IMR-90 (cell line): Measurements from ENCODE around the gene IL36A. TPM values are rescaled to one million over a fixed set of nuclear protein-coding genes. Genes with fewer than 3 reads are reported as not detected.

Experiments used
- ATAC-seq: fragments of 200-7000 bp; cut with Tn5 transposase; 2 replicates; pipeline ENCODE4 v1.9.1; 2020; ENCODE audit warnings: low read depth, mild to moderate bottlenecking, moderate library complexity
- BruUV-seq: library from RNA; stranded (reverse); fragments of 400-500 nt; replicated peaks from 2 replicates; lab custom pipeline; 2021; lab: Mats Ljungman, UMichigan
- CTCF ChIA-PET: fragments of 300-600 bp; formaldehyde crosslinking; extraction: SDS; loops from one replicate; lab custom pipeline; 2021; ENCODE audit warnings: antibody characterized with exemption; lab: Yijun Ruan, JAX
- POLR2A ChIA-PET: fragments of 300-600 bp; sonication (Branson Sonifier 250); formaldehyde crosslinking; loops from one replicate; lab custom pipeline; 2022; ENCODE audit warnings: antibody characterized with exemption; ENCODE audit not compliant: unreplicated experiment; lab: Charles Lee
- DNase-seq: peaks from one replicate; pipeline ENCODE4 v3.0.0; 2013
- H2AFZ ChIP-seq: replicated peaks from 2 replicates; pipeline ENCODE3; 2013; ENCODE audit warnings: low read length, mild to moderate bottlenecking; ENCODE audit not compliant: poor library complexity
- H2AK5ac ChIP-seq: 2 replicates; pipeline ENCODE4 v1.6.1; 2013; ENCODE audit warnings: low read depth, low read length, inconsistent platforms
- H2AK9ac ChIP-seq: replicated peaks from 2 replicates; pipeline ENCODE3; 2013; ENCODE audit warnings: mild to moderate bottlenecking, low read depth, low read length, moderate library complexity; ENCODE audit not compliant: poor library complexity
- H2BK120ac ChIP-seq: 2 replicates; pipeline ENCODE4 v1.6.1; 2013; ENCODE audit warnings: low read depth, low read length, inconsistent platforms
- H2BK15ac ChIP-seq: 3 replicates; pipeline ENCODE4 v1.6.1; 2013; ENCODE audit warnings: low read depth, low read length, inconsistent platforms
- H2BK20ac ChIP-seq: 2 replicates; pipeline ENCODE4 v1.6.1; 2013; ENCODE audit warnings: low read depth, mild to moderate bottlenecking, inconsistent platforms, low read length, moderate library complexity
- H2BK5ac ChIP-seq: 2 replicates; pipeline ENCODE4 v1.6.1; 2013; ENCODE audit warnings: mild to moderate bottlenecking, low read depth, low read length, inconsistent platforms; ENCODE audit not compliant: poor library complexity, severe bottlenecking
- H3K14ac ChIP-seq: replicated peaks from 2 replicates; pipeline ENCODE4 v1.6.1; 2013; ENCODE audit warnings: low read depth, low read length, inconsistent platforms
- H3K18ac ChIP-seq: 2 replicates; pipeline ENCODE4 v1.6.1; 2013; ENCODE audit warnings: low read depth, low read length, control low read depth
- H3K23ac ChIP-seq: 2 replicates; pipeline ENCODE4 v1.6.1; 2013; ENCODE audit warnings: low read depth, low read length, inconsistent platforms
- H3K27ac ChIP-seq: 2 replicates; pipeline ENCODE4 v1.5.1; 2013; ENCODE audit warnings: mild to moderate bottlenecking, control low read depth, low read length; ENCODE audit not compliant: insufficient read depth
- H3K27me3 ChIP-seq: 2 replicates; pipeline ENCODE4 v1.6.1; 2013; ENCODE audit warnings: low read length; ENCODE audit not compliant: control insufficient read depth, insufficient read depth
- H3K36me3 ChIP-seq: 2 replicates; pipeline ENCODE4 v1.6.1; 2013; ENCODE audit warnings: low read length, mixed read lengths; ENCODE audit not compliant: control insufficient read depth, insufficient read depth
- H3K4ac ChIP-seq: 2 replicates; pipeline ENCODE4 v1.6.1; 2013; ENCODE audit warnings: low read depth, low read length, inconsistent platforms
- H3K4me1 ChIP-seq: 2 replicates; pipeline ENCODE4 v1.6.1; 2013; ENCODE audit warnings: low read length, mixed read lengths; ENCODE audit not compliant: control insufficient read depth, insufficient read depth
- H3K4me2 ChIP-seq: 2 replicates; pipeline ENCODE4 v1.6.1; 2013; ENCODE audit warnings: low read depth, mild to moderate bottlenecking, control low read depth, low read length, moderate library complexity
- H3K4me3 ChIP-seq: 2 replicates; pipeline ENCODE4 v1.5.1; 2013; ENCODE audit warnings: low read depth, mild to moderate bottlenecking, control low read depth, low read length, moderate library complexity; ENCODE audit not compliant: insufficient read depth
- H3K56ac ChIP-seq: 2 replicates; pipeline ENCODE4 v1.6.1; 2013; ENCODE audit warnings: low read length, inconsistent platforms; ENCODE audit not compliant: insufficient read depth; ENCODE audit errors: extremely low read depth
- H3K79me1 ChIP-seq, 2 experiments: 2 replicates each; pipeline ENCODE4 v1.6.1; 2013; ENCODE audit warnings: low read length in 2 of 2, inconsistent platforms in 1 of 2, low read depth in 1 of 2
- H3K9ac ChIP-seq: 2 replicates; pipeline ENCODE4 v1.6.1; 2013; ENCODE audit warnings: low read depth, low read length, control low read depth
- H3K9me1 ChIP-seq: 2 replicates; pipeline ENCODE4 v1.6.1; 2013; ENCODE audit warnings: low read length, inconsistent platforms; ENCODE audit not compliant: insufficient read depth
- H3K9me3 ChIP-seq: 2 replicates; pipeline ENCODE4 v1.6.1; 2013; ENCODE audit warnings: low read length; ENCODE audit not compliant: control insufficient read depth, insufficient read depth
- H4K20me1 ChIP-seq: 2 replicates; pipeline ENCODE4 v1.6.1; 2013; ENCODE audit warnings: low read length, inconsistent platforms; ENCODE audit not compliant: insufficient read depth
- H4K5ac ChIP-seq: 2 replicates; pipeline ENCODE4 v1.6.1; 2013; ENCODE audit warnings: mild to moderate bottlenecking, low read depth, low read length, control low read depth
- H4K8ac ChIP-seq, 2 experiments: 2 replicates each; pipeline ENCODE4 v1.6.1; 2013; ENCODE audit warnings: low read depth in 2 of 2, low read length in 2 of 2, control low read depth in 1 of 2, inconsistent platforms in 1 of 2
- H4K91ac ChIP-seq: 2 replicates; pipeline ENCODE4 v1.6.1; 2013; ENCODE audit warnings: low read depth, low read length, inconsistent platforms; ENCODE audit not compliant: insufficient read depth
- BHLHE40 ChIP-seq: fragments of 150-350 bp; IDR thresholded peaks from 2 replicates; pipeline ENCODE4 v1.6.1; 2016; ENCODE audit warnings: mild to moderate bottlenecking, low read depth, low read length
- CHD1 ChIP-seq: IDR thresholded peaks from 2 replicates; pipeline ENCODE4 v1.6.1; 2012; ENCODE audit warnings: low read depth, low read length, improper control_type of control experiment
- ELK1 ChIP-seq: fragments of 150-350 bp; IDR thresholded peaks from 2 replicates; pipeline ENCODE4 v1.6.1; 2016; ENCODE audit warnings: low read depth, mild to moderate bottlenecking, low read length, moderate library complexity, borderline replicate concordance
- FOS ChIP-seq: fragments of 150-350 bp; IDR thresholded peaks from 2 replicates; pipeline ENCODE4 v1.6.1; 2016; ENCODE audit warnings: low read depth, low read length
- MAFK ChIP-seq: IDR thresholded peaks from 2 replicates; pipeline ENCODE4 v1.6.1; 2012; ENCODE audit warnings: low read depth, low read length, improper control_type of control experiment
- MAZ ChIP-seq: IDR thresholded peaks from 2 replicates; pipeline ENCODE4 v1.6.1; 2012; ENCODE audit warnings: low read depth, mild to moderate bottlenecking, low read length, improper control_type of control experiment, moderate library complexity, borderline replicate concordance
- MXI1 ChIP-seq: IDR thresholded peaks from 2 replicates; pipeline ENCODE4 v1.6.1; 2012; ENCODE audit warnings: low read depth, mild to moderate bottlenecking, low read length, moderate library complexity, borderline replicate concordance
- NFE2L2 ChIP-seq: fragments of 150-350 bp; IDR thresholded peaks from 2 replicates; pipeline ENCODE4 v1.6.1; 2016; ENCODE audit warnings: low read depth, mild to moderate bottlenecking, low read length
- RAD21 ChIP-seq: IDR thresholded peaks from 2 replicates; pipeline ENCODE4 v1.6.1; 2012; ENCODE audit warnings: low read length, improper control_type of control experiment
- SMC3 ChIP-seq: fragments of 150-350 bp; IDR thresholded peaks from 2 replicates; pipeline ENCODE4 v1.6.1; 2016; ENCODE audit warnings: low read depth, mild to moderate bottlenecking, antibody characterized with exemption, low read length, moderate library complexity
- dilution Hi-C: fragments of 300-500 bp; cut with HindIII; formaldehyde crosslinking; loops from one replicate; pipeline ENCODE4 v1.14.3; 2018; ENCODE audit warnings: low sequenced_read_pairs; ENCODE audit not compliant: unreplicated experiment
- in situ Hi-C: fragments of 300-500 bp; cut with MboI; formaldehyde crosslinking; loops from 3 replicates; pipeline ENCODE4 v1.14.3; 2019; ENCODE audit warnings: low sequenced_read_pairs, inconsistent platforms, mixed read lengths
- intact Hi-C: fragments of 100-400 bp; cut with micrococcal nuclease; formaldehyde crosslinking; loops from 2 replicates; pipeline ENCODE4 v1.10.0; 2022
- polyA plus RNA-seq, 3 experiments: library from polyadenylated mRNA; depleted of rRNA; stranded (reverse); fragments of >200 nt; gene quantifications; 2 replicates each; pipeline ENCODE4 v1.2.3, GENCODE V29; 2012; ENCODE audit warnings: low replicate concordance in 1 of 3
- total RNA-seq: library from RNA; depleted of rRNA; stranded (reverse); fragments of >200 nt; gene quantifications from 2 replicates; pipeline ENCODE4 v1.2.3, GENCODE V29; 2012
- TF ChIP-seq, protein P1 (sequence below): fragments of 150-350 bp; IDR thresholded peaks from 2 replicates; pipeline ENCODE4 v1.6.1; 2017; ENCODE audit warnings: mild to moderate bottlenecking, antibody characterized with exemption, low read length, low read depth

Gene IL36A
- total and polyA plus RNA-seq, 2 of the 4 experiments (the other 2 are of a cell fraction): not detected

- Histone ChIP-seq H3K14ac (no peak overlapping the region), H3K27ac (no peak overlapping the region), H2BK5ac (no peak overlapping the region), H3K4me2 (no peak overlapping the region), H2AFZ (no peak overlapping the region), H3K23ac (no peak overlapping the region), H3K27me3 (0 out of 2 replicates have a peak, but pooled peaks cover 1% of the 10 kb centered on the region), H4K8ac (no peak overlapping the region), H3K4ac (no peak overlapping the region), H3K9ac (no peak overlapping the region), H2AK5ac (no peak overlapping the region), H2BK15ac (no peak overlapping the region), H2BK20ac (no peak overlapping the region), H3K4me3 (no peak overlapping the region), H3K18ac (no peak overlapping the region), H3K9me3 (no peaks in the 10 kb centered on the region; the same call in 1 of the 2 replicates), H3K79me1 (no peaks in the 10 kb centered on the region), H4K5ac (no peak overlapping the region), H4K20me1 (no peaks in the 10 kb centered on the region), H3K56ac (no peak overlapping the region), H4K91ac (no peak overlapping the region), H2AK9ac (no peak overlapping the region), H3K9me1 (no peaks in the 10 kb centered on the region), H2BK120ac (no peak overlapping the region), H3K4me1 (no peaks in the 10 kb centered on the region), H3K36me3 (no peaks in the 10 kb centered on the region)
- ATAC-seq (no peak), DNase-seq (no peak)
- intact Hi-C loops (no loop called here), in situ Hi-C loops (no loop called here), dilution Hi-C loops (no loop called here)
- ChIA-PET POLR2A (no interaction called here), CTCF (no interaction called here)
- TF ChIP-seq MXI1 (no peak), CHD1 (no peak), BHLHE40 (no peak), SMC3 (no peak), MAZ (no peak), NFE2L2 (no peak), FOS (no peak), ELK1 (no peak), MAFK (no peak), RAD21 (no peak)
- TF ChIP-seq, protein P1, sequence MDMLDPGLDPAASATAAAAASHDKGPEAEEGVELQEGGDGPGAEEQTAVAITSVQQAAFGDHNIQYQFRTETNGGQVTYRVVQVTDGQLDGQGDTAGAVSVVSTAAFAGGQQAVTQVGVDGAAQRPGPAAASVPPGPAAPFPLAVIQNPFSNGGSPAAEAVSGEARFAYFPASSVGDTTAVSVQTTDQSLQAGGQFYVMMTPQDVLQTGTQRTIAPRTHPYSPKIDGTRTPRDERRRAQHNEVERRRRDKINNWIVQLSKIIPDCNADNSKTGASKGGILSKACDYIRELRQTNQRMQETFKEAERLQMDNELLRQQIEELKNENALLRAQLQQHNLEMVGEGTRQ: no peak
- BruUV-seq: no TSS peak
These were observed 11.4 kb upstream of the IL36A start for GRCh38 chr2:112993831-112994230.
